ENCODE data around the gene CACNA2D3. TPM values are rescaled to one million over a fixed set of nuclear protein-coding genes. Genes with fewer than 3 reads are reported as not detected.

The CACNA2D3 gene
- polyA plus RNA-seq, 1 donor from 2014 or later, result 26.2 TPM

DNA sequence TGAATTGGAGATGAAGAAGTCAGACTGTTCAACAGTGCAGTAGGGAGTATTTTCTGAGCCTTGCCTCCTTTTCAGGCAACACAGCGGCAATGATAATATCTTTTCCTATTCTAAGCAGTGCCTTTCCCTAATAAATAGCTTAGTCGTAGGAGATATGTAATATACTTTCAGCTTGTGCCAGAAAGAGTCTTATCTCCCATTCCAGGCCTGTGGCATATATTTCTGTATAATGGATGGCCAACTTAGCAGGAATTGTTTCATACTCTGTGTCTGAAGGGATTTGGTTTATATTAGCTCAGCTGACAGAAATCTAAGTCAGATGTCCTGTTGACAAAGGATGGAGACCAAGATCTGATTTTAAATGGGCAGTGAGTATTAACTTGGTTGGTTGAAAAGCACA lies 397.1 kb downstream of the CACNA2D3 start:
- Histone ChIP-seq H3F3A (ENCODE audit: insufficient read depth, low read length, poor library complexity, severe bottlenecking) (no peaks in the 10 kb centered on the region), H2AFZ (ENCODE audit: low read depth, low read length) (no peak overlapping the region), H3K27ac (ENCODE audit: low read length) (no peak overlapping the region), H3K79me2 (replicated peaks; ENCODE audit: insufficient read depth, low read length) (no peaks in the 10 kb centered on the region), H3K9me3 (ENCODE audit: low read length) (no peaks in the 10 kb centered on the region), H3K27me3 (ENCODE audit: insufficient read depth, low read depth, low read length) (peaks cover 3% of the 10 kb centered on the region), H3K4me3 (ENCODE audit: low read length) (no peak overlapping the region), H3K4me2 (ENCODE audit: low read length) (no peak overlapping the region), H3K9ac (ENCODE audit: low read length) (no peak overlapping the region), H4K20me1 (ENCODE audit: insufficient read depth) (no peaks in the 10 kb centered on the region), H3K36me3 (ENCODE audit: insufficient read depth, low read length) (no peaks in the 10 kb centered on the region), H3K9me2 (ENCODE audit: insufficient read depth, low read length) (no peaks in the 10 kb centered on the region)
- no peak for TF ChIP-seq EZH2 (IDR thresholded peaks at IDR 0.05; ENCODE audit: borderline replicate concordance, insufficient read depth, low read length, poor library complexity, severe bottlenecking)
- no peak for TF ChIP-seq EP300 (conservative IDR thresholded peaks at IDR 0.05; ENCODE audit: poor library complexity, severe bottlenecking)
- TF ChIP-seq SMC3 (conservative IDR thresholded peaks at IDR 0.05; ENCODE audit: poor library complexity), result no peak
- TF ChIP-seq MXI1 (conservative IDR thresholded peaks at IDR 0.05; ENCODE audit: poor library complexity, severe bottlenecking), result no peak
- TF ChIP-seq, protein P1, sequence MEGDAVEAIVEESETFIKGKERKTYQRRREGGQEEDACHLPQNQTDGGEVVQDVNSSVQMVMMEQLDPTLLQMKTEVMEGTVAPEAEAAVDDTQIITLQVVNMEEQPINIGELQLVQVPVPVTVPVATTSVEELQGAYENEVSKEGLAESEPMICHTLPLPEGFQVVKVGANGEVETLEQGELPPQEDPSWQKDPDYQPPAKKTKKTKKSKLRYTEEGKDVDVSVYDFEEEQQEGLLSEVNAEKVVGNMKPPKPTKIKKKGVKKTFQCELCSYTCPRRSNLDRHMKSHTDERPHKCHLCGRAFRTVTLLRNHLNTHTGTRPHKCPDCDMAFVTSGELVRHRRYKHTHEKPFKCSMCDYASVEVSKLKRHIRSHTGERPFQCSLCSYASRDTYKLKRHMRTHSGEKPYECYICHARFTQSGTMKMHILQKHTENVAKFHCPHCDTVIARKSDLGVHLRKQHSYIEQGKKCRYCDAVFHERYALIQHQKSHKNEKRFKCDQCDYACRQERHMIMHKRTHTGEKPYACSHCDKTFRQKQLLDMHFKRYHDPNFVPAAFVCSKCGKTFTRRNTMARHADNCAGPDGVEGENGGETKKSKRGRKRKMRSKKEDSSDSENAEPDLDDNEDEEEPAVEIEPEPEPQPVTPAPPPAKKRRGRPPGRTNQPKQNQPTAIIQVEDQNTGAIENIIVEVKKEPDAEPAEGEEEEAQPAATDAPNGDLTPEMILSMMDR (IDR thresholded peaks at IDR 0.05; ENCODE audit: poor library complexity, severe bottlenecking), result no peak
- no peak for TF ChIP-seq TAF1 (IDR thresholded peaks at IDR 0.05; ENCODE audit: low read depth)
- no peak for TF ChIP-seq REST (IDR thresholded peaks at IDR 0.05; ENCODE audit: borderline replicate concordance)
- no peak for TF ChIP-seq RAD21 (conservative IDR thresholded peaks at IDR 0.05)
- no peak for TF ChIP-seq POLR2AphosphoS5 (IDR thresholded peaks at IDR 0.05)

GRCh38 chr3:54520060-54520459 lies 397.7 kb downstream of the CACNA2D3 start:
- no peaks in the 10 kb centered on the region for H3F3A ChIP-seq (ENCODE audit: insufficient read depth, low read length, poor library complexity, severe bottlenecking)
- no peak overlapping the region for H3K27ac ChIP-seq (ENCODE audit: low read length)
- H3K9me2 ChIP-seq (ENCODE audit: insufficient read depth, low read length), result no peaks in the 10 kb centered on the region
- no peaks in the 10 kb centered on the region for H4K20me1 ChIP-seq (ENCODE audit: insufficient read depth)
- no peaks in the 10 kb centered on the region for H3K79me2 ChIP-seq (replicated peaks; ENCODE audit: insufficient read depth, low read length)
- H3K4me3 ChIP-seq (ENCODE audit: low read length), result no peak overlapping the region
- H3K4me2 ChIP-seq (ENCODE audit: low read length), result no peak overlapping the region
- no peaks in the 10 kb centered on the region for H3K36me3 ChIP-seq (ENCODE audit: insufficient read depth, low read length)
- TF ChIP-seq RAD21 (conservative IDR thresholded peaks at IDR 0.05) (no peak), EP300 (conservative IDR thresholded peaks at IDR 0.05; ENCODE audit: poor library complexity, severe bottlenecking) (no peak), MXI1 (conservative IDR thresholded peaks at IDR 0.05; ENCODE audit: poor library complexity, severe bottlenecking) (no peak), SMC3 (conservative IDR thresholded peaks at IDR 0.05; ENCODE audit: poor library complexity) (no peak), EZH2 (IDR thresholded peaks at IDR 0.05; ENCODE audit: borderline replicate concordance, insufficient read depth, low read length, poor library complexity, severe bottlenecking) (no peak)
- TF ChIP-seq, protein P1 (IDR thresholded peaks at IDR 0.05; ENCODE audit: poor library complexity, severe bottlenecking), result no peak
- peaks cover 3% of the 10 kb centered on the region for H3K27me3 ChIP-seq (ENCODE audit: insufficient read depth, low read depth, low read length)
- H2AFZ ChIP-seq (ENCODE audit: low read depth, low read length), result no peak overlapping the region
- no peaks in the 10 kb centered on the region for H3K9me3 ChIP-seq (ENCODE audit: low read length)
- H3K9ac ChIP-seq (ENCODE audit: low read length), result no peak overlapping the region

Data from neural cell (in vitro differentiated cells).